ENCODE results near the gene WDR48.

GRCh38 chr3:39124876-39125840 lies 73.3 kb downstream of the WDR48 start:
- TF ChIP-seq CTCF (IDR thresholded peaks at IDR 0.05; ENCODE audit: insufficient read depth, low read depth, low read length), result peak; percentile 15
- no peak for TF ChIP-seq EZH2 (IDR thresholded peaks at IDR 0.05; ENCODE audit: insufficient read depth, low read length)

Measured in astrocyte (in vitro differentiated cells and primary cell).